Panc1 (cell line): ENCODE data around the gene ARPIN. TPM values are rescaled to one million over a fixed set of nuclear protein-coding genes. Genes with fewer than 3 reads are reported as not detected.

Source experiments
- ATAC-seq: fragments of 200-7000 bp; cut with Tn5 transposase; 2 replicates; pipeline ENCODE4 v1.9.1; 2020; ENCODE audit warnings: mild to moderate bottlenecking, moderate library complexity
- BruUV-seq: library from RNA; stranded (reverse); fragments of 400-500 nt; replicated peaks from 2 replicates; lab custom pipeline; 2021; lab: Mats Ljungman, UMichigan
- CTCF ChIA-PET: fragments of 300-600 bp; sonication (Branson Sonifier 250); formaldehyde crosslinking; loops from one replicate; lab custom pipeline; 2022; ENCODE audit warnings: antibody characterized with exemption; lab: Charles Lee
- POLR2A ChIA-PET: fragments of 300-600 bp; sonication (Branson Sonifier 250); formaldehyde crosslinking; loops from one replicate; lab custom pipeline; 2022; ENCODE audit warnings: antibody characterized with exemption; lab: Charles Lee
- DNase-seq: peaks from one replicate; pipeline ENCODE4 v3.0.0-alpha.2; 2010; ENCODE audit warnings: low read depth, low spot score
- H3K27ac ChIP-seq: 2 replicates; pipeline ENCODE4 v1.5.1; 2011; ENCODE audit warnings: mild to moderate bottlenecking, low read length, inconsistent platforms
- H3K27me3 ChIP-seq: fragments of 200-500 bp; sonication (Bioruptor generic); 2 replicates; pipeline ENCODE4 v1.6.0; 2014; ENCODE audit warnings: low read length, inconsistent platforms; ENCODE audit not compliant: control insufficient read depth, insufficient read depth
- H3K36me3 ChIP-seq: fragments of 200-500 bp; sonication (Bioruptor generic); 2 replicates; pipeline ENCODE4 v1.5.1; 2014; ENCODE audit warnings: inconsistent platforms, mild to moderate bottlenecking, low read length, moderate library complexity; ENCODE audit not compliant: control insufficient read depth, insufficient read depth
- H3K4me1 ChIP-seq: 2 replicates; pipeline ENCODE4 v1.5.1; 2011; ENCODE audit warnings: inconsistent platforms, mild to moderate bottlenecking, low read length, moderate library complexity; ENCODE audit not compliant: control insufficient read depth, insufficient read depth
- H3K4me3 ChIP-seq, 2 experiments: 2 replicates each; pipeline ENCODE4 v1.5.1; 2011 to 2012; ENCODE audit warnings: low read depth in 2 of 2, low read length in 2 of 2, mild to moderate bottlenecking in 2 of 2, inconsistent platforms in 1 of 2, moderate library complexity in 1 of 2
- H3K9me3 ChIP-seq: fragments of 200-500 bp; sonication (Bioruptor generic); 2 replicates; pipeline ENCODE4 v1.5.1; 2014; ENCODE audit warnings: low read depth, mild to moderate bottlenecking, inconsistent platforms, low read length, moderate library complexity; ENCODE audit not compliant: control insufficient read depth, insufficient read depth
- POLR2AphosphoS5 ChIP-seq: IDR thresholded peaks from 2 replicates; pipeline ENCODE4 v1.6.1; 2012; ENCODE audit warnings: mild to moderate bottlenecking, low read depth, low read length, moderate library complexity
- SIN3A ChIP-seq: IDR thresholded peaks from 2 replicates; pipeline ENCODE4 v1.6.1; 2012; ENCODE audit warnings: low read depth, mild to moderate bottlenecking, low read length, moderate library complexity, borderline replicate concordance; ENCODE audit not compliant: insufficient read depth
- TCF7L2 ChIP-seq: IDR thresholded peaks from 2 replicates; pipeline ENCODE4 v1.6.1; 2011; ENCODE audit warnings: mild to moderate bottlenecking, low read depth, low read length, inconsistent platforms
- in situ Hi-C: cut with HindIII; loops from 2 replicates; pipeline ENCODE4 v1.10.0; 2016; ENCODE audit warnings: low sequenced_read_pairs, low pct_unique_long_range_greater_than_20kb
- intact Hi-C: fragments of 100-400 bp; cut with micrococcal nuclease; formaldehyde crosslinking; loops from one replicate; pipeline ENCODE4 v1.10.0; 2022; ENCODE audit not compliant: unreplicated experiment
- total RNA-seq: library from RNA; stranded (reverse); gene quantifications from one replicate; pipeline ENCODE4 v1.2.1, GENCODE V29; 2021; ENCODE audit not compliant: unreplicated experiment
- TF ChIP-seq, protein P1 (sequence below): fragments of 450-650 bp; IDR thresholded peaks from 2 replicates; pipeline ENCODE4 v1.5.1; 2017; ENCODE audit warnings: mild to moderate bottlenecking
- TF ChIP-seq, protein P2 (sequence below), 2 experiments: IDR thresholded peaks; 2 replicates each; pipeline ENCODE4 v1.6.1; 2011 to 2012; ENCODE audit warnings: low read depth in 2 of 2, control low read depth in 1 of 2, low read length in 1 of 2, mild to moderate bottlenecking in 1 of 2, moderate library complexity in 1 of 2; ENCODE audit not compliant: insufficient read depth in 1 of 2

Gene ARPIN
- total RNA-seq, 1 experiment from 2014 or later, result 6.3 TPM

DNA sequence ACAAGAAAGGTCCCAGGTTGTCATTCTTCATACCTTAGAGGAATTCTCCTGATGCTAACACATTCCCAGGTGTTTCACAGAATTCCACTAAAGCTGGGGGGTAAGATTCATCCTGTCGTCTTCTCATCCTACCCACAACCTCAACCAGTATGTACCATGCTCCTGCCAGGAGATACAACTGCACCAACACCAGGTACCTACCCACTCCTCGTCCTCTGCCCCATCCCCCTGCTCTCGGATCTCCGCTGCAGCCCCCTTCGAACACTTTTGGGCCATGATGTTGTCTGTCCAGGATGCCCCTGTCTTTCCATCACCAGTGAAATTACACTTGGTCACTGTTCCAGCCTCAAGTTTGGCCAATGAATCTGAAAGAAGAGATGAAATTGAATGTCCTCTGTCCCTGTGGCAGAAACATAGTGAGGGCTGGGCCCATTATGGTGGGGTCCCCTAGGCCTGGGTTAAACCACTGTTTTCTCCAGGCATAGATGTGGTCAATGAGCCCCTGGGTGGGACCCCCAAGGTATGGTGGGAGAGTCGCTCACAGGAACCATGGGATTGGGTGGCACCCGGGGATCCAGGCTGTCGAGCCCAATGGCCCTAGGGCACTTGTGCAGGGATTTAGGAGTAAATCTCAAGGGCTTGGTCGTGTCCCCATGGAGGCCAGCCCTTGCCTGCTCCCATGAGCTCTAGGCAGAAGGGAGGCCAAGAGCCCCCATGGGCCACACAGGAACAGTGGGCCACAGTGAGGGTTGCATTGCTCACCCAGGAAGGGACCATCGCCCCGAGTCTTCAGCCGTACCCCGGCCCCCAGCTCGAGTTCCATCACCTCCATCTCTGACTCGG, 9.5 kb downstream of the ARPIN start:
- in situ Hi-C loops (no loop called here), intact Hi-C loops (no loop called here)
- Histone ChIP-seq H3K27ac (no peak overlapping the region), H3K9me3 (no peaks in the 10 kb centered on the region), H3K36me3 (no peaks in the 10 kb centered on the region), H3K27me3 (no peaks in the 10 kb centered on the region), H3K4me1 (peaks cover 3% of the 10 kb centered on the region; the same call in 1 of the 2 replicates), H3K4me3 (no peak overlapping the region)
- TF ChIP-seq, protein P1, sequence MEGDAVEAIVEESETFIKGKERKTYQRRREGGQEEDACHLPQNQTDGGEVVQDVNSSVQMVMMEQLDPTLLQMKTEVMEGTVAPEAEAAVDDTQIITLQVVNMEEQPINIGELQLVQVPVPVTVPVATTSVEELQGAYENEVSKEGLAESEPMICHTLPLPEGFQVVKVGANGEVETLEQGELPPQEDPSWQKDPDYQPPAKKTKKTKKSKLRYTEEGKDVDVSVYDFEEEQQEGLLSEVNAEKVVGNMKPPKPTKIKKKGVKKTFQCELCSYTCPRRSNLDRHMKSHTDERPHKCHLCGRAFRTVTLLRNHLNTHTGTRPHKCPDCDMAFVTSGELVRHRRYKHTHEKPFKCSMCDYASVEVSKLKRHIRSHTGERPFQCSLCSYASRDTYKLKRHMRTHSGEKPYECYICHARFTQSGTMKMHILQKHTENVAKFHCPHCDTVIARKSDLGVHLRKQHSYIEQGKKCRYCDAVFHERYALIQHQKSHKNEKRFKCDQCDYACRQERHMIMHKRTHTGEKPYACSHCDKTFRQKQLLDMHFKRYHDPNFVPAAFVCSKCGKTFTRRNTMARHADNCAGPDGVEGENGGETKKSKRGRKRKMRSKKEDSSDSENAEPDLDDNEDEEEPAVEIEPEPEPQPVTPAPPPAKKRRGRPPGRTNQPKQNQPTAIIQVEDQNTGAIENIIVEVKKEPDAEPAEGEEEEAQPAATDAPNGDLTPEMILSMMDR, result no peak
- TF ChIP-seq SIN3A (no peak), TCF7L2 (no peak), POLR2AphosphoS5 (no peak)
- TF ChIP-seq, protein P2, sequence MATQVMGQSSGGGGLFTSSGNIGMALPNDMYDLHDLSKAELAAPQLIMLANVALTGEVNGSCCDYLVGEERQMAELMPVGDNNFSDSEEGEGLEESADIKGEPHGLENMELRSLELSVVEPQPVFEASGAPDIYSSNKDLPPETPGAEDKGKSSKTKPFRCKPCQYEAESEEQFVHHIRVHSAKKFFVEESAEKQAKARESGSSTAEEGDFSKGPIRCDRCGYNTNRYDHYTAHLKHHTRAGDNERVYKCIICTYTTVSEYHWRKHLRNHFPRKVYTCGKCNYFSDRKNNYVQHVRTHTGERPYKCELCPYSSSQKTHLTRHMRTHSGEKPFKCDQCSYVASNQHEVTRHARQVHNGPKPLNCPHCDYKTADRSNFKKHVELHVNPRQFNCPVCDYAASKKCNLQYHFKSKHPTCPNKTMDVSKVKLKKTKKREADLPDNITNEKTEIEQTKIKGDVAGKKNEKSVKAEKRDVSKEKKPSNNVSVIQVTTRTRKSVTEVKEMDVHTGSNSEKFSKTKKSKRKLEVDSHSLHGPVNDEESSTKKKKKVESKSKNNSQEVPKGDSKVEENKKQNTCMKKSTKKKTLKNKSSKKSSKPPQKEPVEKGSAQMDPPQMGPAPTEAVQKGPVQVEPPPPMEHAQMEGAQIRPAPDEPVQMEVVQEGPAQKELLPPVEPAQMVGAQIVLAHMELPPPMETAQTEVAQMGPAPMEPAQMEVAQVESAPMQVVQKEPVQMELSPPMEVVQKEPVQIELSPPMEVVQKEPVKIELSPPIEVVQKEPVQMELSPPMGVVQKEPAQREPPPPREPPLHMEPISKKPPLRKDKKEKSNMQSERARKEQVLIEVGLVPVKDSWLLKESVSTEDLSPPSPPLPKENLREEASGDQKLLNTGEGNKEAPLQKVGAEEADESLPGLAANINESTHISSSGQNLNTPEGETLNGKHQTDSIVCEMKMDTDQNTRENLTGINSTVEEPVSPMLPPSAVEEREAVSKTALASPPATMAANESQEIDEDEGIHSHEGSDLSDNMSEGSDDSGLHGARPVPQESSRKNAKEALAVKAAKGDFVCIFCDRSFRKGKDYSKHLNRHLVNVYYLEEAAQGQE (IDR thresholded peaks at IDR 0.05; ENCODE audit: insufficient read depth in 1 of 2, low read depth in 2 of 2, low read length in 1 of 2), result no peak
- no peak for DNase-seq
- ChIA-PET CTCF (no interaction called here), POLR2A (interaction anchor here (0.6 kb wide), 1 partner anchor 175 kb away, joined by 3 read pairs; no protein-coding TSS in a partner anchor)
- no TSS peak for BruUV-seq
- ATAC-seq, result no peak

DNA sequence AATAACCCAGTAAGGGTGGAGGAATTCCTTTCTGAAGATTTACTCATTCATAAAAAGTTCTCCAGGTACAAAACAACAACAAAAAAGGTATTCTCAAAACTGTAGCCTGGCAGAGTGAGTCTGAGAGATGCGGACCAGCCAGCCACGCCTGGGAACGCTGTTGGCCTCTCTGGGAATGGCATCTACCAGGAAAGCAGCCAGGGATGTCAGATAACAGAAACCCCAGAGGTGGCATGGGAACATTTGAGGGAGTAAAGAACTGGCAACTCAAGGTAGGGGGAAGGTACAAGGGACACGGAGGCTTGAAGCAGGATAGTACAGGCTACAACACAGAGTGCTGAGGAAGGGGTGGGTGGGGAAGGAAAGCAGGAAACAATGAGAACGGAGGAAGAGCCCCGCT, 11.9 kb downstream of the ARPIN start:
- no peak for TF ChIP-seq POLR2AphosphoS5
- TF ChIP-seq, protein P2 (IDR thresholded peaks at IDR 0.05; ENCODE audit: insufficient read depth in 1 of 2, low read depth in 2 of 2, low read length in 1 of 2), result no peak
- no peak for TF ChIP-seq TCF7L2
- TF ChIP-seq, protein P1, result no peak
- TF ChIP-seq SIN3A, result no peak
- H3K27ac ChIP-seq, result no peak overlapping the region
- H3K36me3 ChIP-seq, result no peaks in the 10 kb centered on the region
- H3K27me3 ChIP-seq, result no peaks in the 10 kb centered on the region
- ChIA-PET CTCF (no interaction called here), POLR2A (no interaction called here)
- no TSS peak for BruUV-seq
- intact Hi-C loops (no loop called here), in situ Hi-C loops (no loop called here)
- H3K4me3 ChIP-seq, result no peak overlapping the region
- H3K4me1 ChIP-seq, result peaks cover 5% of the 10 kb centered on the region; the same call in 1 of the 2 replicates
- no peak for DNase-seq
- ATAC-seq, result no peak
- no peaks in the 10 kb centered on the region for H3K9me3 ChIP-seq
